Measurements from ENCODE around the gene CCDC30. TPM values are rescaled to one million over a fixed set of nuclear protein-coding genes. Genes with fewer than 3 reads are reported as not detected.

The CCDC30 gene
- total and polyA plus RNA-seq, 9 of the 15 experiments (the other 6 are each of a cell fraction or from before 2014, with no cell fraction given): 0.05 to 0.91 (median 0.24) TPM

DNA sequence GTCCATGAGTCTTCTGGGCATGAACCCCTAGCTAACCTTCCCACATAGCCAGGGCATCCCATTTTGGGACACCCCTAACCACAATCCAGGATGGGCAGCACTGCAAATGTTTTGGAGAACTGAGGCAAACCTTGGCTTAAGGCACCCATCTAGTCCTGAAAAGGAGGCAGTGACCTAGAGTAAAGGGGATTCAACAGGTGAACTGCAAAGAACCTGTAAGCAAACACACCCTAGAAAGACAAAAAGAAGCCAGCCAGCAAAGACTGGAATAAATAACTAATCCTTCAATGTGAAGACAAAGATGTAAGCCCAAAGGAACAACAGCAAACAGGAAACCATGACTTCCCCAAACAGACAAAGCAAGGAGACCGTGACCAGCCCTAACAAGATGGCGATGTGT, 138.4 kb downstream of the CCDC30 start:
- BruUV-seq (replicated peaks): no TSS peak
- ATAC-seq: no peak
- FAIRE-seq: no peak
- ChIA-PET CTCF (ENCODE audit: low intra/inter-chr PET ratio) (interaction anchor here (0.7 kb wide), 1 partner anchor 28 kb away, joined by 3 read pairs; no protein-coding TSS in a partner anchor), POLR2A (no interaction called here)
- no peaks in the 10 kb centered on the region for H3K36me3 ChIP-seq (ENCODE audit: control insufficient read depth, insufficient read depth, low read length)
- H3K9me1 ChIP-seq (ENCODE audit: control insufficient read depth, insufficient read depth, low read length): no peaks in the 10 kb centered on the region
- H4K20me1 ChIP-seq (replicated peaks; ENCODE audit: control insufficient read depth, insufficient read depth, low read length): no peaks in the 10 kb centered on the region
- no peaks in the 10 kb centered on the region for H3K9me3 ChIP-seq (replicated peaks; ENCODE audit: control insufficient read depth, insufficient read depth, low read depth, low read length)
- H3K4me2 ChIP-seq (ENCODE audit: insufficient read depth, low read length): no peak overlapping the region
- no peaks in the 10 kb centered on the region for H3K79me2 ChIP-seq (ENCODE audit: control insufficient read depth, insufficient read depth, low read length)
- no peak overlapping the region for H3K27ac ChIP-seq (ENCODE audit: extremely low read depth, low read depth, low read length)
- intact Hi-C loops (cut with micrococcal nuclease): no loop called here
- no peaks in the 10 kb centered on the region for H3K4me1 ChIP-seq (replicated peaks in 1 of 2; ENCODE audit: control insufficient read depth in 2 of 2, insufficient read depth in 2 of 2, low read length in 2 of 2)
- H3K4me3 ChIP-seq: no peak overlapping the region
- TF ChIP-seq ZNF57 (CRISPR knock-in tag; IDR thresholded peaks at IDR 0.05): no peak
- no peak for TF ChIP-seq MEF2D (tag; conservative IDR thresholded peaks at IDR 0.05; ENCODE audit: low read depth)
- no peak for TF ChIP-seq SIN3B (IDR thresholded peaks at IDR 0.05; ENCODE audit: low read depth)
- no peak for TF ChIP-seq ZBTB17 (CRISPR knock-in tag; IDR thresholded peaks at IDR 0.05)
- no peak for TF ChIP-seq ZFX (CRISPR knock-in tag; IDR thresholded peaks at IDR 0.05)
- TF ChIP-seq, protein P1, sequence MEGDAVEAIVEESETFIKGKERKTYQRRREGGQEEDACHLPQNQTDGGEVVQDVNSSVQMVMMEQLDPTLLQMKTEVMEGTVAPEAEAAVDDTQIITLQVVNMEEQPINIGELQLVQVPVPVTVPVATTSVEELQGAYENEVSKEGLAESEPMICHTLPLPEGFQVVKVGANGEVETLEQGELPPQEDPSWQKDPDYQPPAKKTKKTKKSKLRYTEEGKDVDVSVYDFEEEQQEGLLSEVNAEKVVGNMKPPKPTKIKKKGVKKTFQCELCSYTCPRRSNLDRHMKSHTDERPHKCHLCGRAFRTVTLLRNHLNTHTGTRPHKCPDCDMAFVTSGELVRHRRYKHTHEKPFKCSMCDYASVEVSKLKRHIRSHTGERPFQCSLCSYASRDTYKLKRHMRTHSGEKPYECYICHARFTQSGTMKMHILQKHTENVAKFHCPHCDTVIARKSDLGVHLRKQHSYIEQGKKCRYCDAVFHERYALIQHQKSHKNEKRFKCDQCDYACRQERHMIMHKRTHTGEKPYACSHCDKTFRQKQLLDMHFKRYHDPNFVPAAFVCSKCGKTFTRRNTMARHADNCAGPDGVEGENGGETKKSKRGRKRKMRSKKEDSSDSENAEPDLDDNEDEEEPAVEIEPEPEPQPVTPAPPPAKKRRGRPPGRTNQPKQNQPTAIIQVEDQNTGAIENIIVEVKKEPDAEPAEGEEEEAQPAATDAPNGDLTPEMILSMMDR (IDR thresholded peaks at IDR 0.05 in 2 of 3, conservative IDR thresholded peaks at IDR 0.05 in 1 of 3; ENCODE audit: insufficient read depth in 2 of 3, low read depth in 1 of 3, low read length in 3 of 3): no peak
- TF ChIP-seq ARID1B (IDR thresholded peaks at IDR 0.05): no peak
- no peak for TF ChIP-seq ZNF408 (CRISPR knock-in tag; IDR thresholded peaks at IDR 0.05; ENCODE audit: low read depth)
- no peak for TF ChIP-seq MLLT1 (IDR thresholded peaks at IDR 0.05)
- no peak for TF ChIP-seq MYNN (IDR thresholded peaks at IDR 0.05)
- no peak for TF ChIP-seq MYNN (CRISPR knock-in tag; IDR thresholded peaks at IDR 0.05)
- TF ChIP-seq ZNF583 (CRISPR knock-in tag; IDR thresholded peaks at IDR 0.05): no peak
- TF ChIP-seq ZNF184 (CRISPR knock-in tag; IDR thresholded peaks at IDR 0.05): no peak
- no peak for TF ChIP-seq NFIX (CRISPR knock-in tag; IDR thresholded peaks at IDR 0.05; ENCODE audit: low read depth)
- no peak overlapping the region for H2AFZ ChIP-seq (ENCODE audit: low read depth, low read length)
- no peak overlapping the region for H3K9ac ChIP-seq (ENCODE audit: insufficient read depth in 1 of 2, low read depth in 2 of 2, low read length in 2 of 2)
- DNase-seq (ENCODE audit: extremely low read depth in 1 of 4, low spot score in 3 of 4): no peak
- peaks cover 0 to 7% of the 10 kb centered on the region in 2 experiments; a peak in 2 of 5 replicates for H3K27me3 ChIP-seq (ENCODE audit: control insufficient read depth in 2 of 2, insufficient read depth in 2 of 2, low read length in 2 of 2)
- WGBS (ENCODE audit: insufficient coverage, low coverage, missing lambda C conversion rate): 0% methylated on average over 2 of the region's 2 CpGs
- in situ Hi-C loops (cut with MboI): no loop called here
